Stimulated activated naive CD4-positive, alpha-beta T cell treated with Interleukin-2 at 50 U/mL for 16 hours (primary cell): Measurements from ENCODE around the gene MID1IP1.

ENCODE experiments used
- DNase-seq: peaks from one replicate; lab custom pipeline; 2025; lab: John Stamatoyannopoulos, UW

MID1IP1 gene

DNA sequence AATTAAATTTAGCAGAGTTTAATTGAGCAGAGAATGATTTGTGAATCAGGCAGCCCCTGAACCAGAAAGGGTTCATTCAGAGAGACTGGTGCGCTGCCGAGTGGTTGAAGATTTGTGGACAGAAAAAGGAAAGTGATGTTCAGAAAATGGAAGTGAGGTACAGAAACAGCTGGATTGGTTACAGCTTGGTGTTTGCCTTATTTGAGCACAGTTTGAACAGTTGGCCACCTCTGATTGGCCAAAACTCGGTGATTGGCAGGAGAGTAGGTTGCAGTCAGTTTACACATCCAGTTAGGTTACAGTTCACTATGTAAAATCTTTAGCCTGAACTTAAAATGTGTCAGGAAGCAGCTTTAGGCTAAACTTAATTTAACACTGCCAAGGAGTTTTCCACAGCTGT, 14.9 kb downstream of the MID1IP1 start:
- DNase-seq = no peak

GRCh38 chrX:38817004-38817703, 15.9 kb downstream of the MID1IP1 start:
- DNase-seq = no peak

- no peak for DNase-seq
Observed at GRCh38 chrX:38819163-38819562, 17.9 kb downstream of the MID1IP1 start.

- DNase-seq = no peak
Observed at GRCh38 chrX:38819709-38820108, 18.4 kb downstream of the MID1IP1 start.

DNA sequence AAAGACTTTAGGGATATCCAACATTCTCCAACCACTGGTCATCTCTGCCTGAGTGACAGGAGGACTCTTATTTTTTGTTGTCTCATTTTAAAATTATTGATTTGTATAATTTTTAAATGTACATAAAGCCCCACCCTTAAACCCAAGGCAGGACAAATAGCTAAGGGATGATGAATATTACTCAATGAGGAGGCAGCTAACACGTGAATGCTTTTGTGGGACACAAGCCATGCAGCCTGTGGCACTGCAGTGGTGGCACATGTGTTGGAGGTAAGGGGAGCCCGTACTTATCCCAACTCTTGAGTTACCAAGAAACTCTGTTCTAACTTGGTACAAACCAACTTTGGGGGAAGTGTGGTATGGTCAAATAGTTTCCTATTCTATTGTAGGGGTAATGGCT, 19.5 kb downstream of the MID1IP1 start:
- DNase-seq = no peak

DNA sequence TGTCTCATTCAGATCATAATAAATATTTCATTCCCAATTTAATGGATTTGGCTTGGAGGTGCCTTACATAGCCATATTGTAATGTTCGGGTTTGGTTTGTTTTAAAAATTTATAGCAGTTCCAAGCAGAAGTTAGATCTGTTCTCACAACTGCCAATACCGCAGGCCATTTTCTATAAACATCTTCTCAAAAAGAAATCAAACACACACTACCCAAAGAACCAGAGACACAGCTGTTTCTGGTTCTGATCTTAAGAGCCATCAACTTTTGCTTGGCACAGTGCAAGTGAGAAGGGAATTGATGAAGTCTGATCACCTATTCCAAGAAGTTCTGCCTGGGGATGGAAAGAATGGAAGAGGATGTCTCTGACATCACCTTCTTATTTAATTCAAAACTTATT, 22.9 kb downstream of the MID1IP1 start:
- DNase-seq = no peak

DNA sequence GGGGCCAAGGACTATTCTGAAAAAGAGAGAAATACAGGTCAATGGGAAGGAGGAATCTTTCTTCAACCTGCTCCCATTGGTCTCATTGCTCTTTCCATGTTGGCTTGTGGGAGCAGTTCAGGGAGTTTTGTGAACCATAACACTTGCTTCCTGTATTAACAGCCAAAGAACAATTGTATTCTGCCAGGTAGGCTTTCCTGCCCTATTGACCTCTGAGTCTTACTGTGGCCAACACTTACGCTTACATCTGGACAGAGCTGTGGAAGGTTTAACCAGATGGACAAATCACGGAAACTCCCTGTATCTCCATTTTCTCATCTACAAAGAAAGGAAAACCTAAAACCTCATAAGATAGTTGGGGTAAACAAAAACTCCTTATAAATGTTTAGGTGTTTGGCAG, 30.7 kb downstream of the MID1IP1 start:
- no peak for DNase-seq

GRCh38 chrX:38837389-38837788, 36.1 kb downstream of the MID1IP1 start:
- no peak for DNase-seq

- no peak for DNase-seq
Observed at GRCh38 chrX:38839277-38839676, 38.0 kb downstream of the MID1IP1 start.

DNA sequence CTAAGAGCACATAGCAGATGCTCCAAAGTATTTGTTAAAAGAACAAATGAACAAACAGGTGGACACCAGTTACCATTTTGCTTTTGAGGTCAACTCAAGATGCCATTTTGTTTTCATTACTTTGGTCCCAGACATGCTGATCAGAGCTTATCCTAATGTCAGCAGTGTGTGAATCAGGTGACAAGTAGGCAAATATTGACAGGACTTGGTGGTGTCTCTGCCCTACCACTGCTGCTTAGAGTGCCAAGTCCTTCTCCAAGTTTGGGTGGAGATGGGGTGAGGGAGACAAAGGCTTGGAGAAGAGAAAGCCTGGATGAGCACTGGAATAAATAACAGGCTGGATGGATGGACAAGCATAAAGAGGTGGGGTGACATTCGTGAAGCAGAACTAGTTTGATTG, 38.7 kb downstream of the MID1IP1 start:
- DNase-seq = no peak

DNA sequence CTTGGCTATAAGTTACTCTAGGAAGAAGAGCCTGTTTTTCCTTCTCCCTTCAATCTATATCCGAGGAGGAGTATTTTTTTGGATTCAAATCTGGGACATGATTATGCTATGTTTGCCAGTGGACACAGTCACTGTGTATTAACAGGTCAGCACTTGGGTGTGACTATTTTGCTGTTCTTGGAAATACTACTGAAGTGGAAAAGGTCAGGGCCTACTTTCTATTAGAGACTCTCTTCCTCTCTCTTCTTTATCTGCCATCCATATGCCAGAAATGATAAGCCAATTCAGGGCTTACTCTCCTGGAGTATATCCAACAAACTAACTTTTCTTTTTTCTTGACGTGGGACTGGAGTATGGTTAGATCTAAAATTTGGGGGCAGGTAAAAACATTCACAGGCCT, 40.5 kb downstream of the MID1IP1 start:
- DNase-seq = no peak

GRCh38 chrX:38845426-38845825, 44.2 kb downstream of the MID1IP1 start:
- no peak for DNase-seq

- no peak for DNase-seq
Observed at GRCh38 chrX:38847206-38847902, 46.1 kb downstream of the MID1IP1 start.

GRCh38 chrX:38847903-38848230, 46.6 kb downstream of the MID1IP1 start:
- DNase-seq = no peak

DNA sequence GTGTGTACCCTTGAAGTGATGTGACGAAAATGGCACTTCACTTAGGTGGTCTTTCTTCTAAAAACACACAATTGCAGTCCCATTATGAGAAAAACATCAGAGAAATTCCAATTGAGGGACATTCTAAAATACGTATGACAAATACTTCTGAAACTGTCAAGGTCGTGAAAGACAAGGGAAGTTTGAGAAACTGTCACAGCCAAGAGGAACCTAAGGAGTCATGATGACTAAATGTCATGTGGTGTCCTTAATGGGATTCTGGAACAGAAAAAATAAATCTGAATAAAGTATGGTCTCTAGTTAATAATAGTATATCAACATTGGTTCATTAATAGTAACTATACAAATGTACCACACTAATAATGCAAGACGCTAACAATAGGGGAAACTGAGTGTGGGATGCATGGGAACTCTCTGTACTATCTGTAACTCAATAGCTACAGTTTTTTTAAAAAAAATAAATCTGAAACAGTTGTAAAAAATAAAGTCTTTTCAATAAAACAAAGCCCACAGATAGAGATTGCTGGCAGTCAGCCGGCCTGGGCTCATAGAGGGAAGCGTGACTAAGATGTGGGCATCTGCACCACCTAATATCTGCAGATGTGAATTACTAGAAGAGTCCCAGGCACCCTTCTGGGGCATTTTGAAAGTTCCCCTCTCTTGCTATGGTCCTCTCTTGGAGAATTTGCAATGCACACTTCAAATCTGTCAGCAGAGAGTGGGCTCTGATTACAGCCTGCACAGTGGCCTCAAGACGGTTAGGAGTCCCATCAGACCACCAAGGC, 47.6 kb downstream of the MID1IP1 start:
- DNase-seq = no peak

DNA sequence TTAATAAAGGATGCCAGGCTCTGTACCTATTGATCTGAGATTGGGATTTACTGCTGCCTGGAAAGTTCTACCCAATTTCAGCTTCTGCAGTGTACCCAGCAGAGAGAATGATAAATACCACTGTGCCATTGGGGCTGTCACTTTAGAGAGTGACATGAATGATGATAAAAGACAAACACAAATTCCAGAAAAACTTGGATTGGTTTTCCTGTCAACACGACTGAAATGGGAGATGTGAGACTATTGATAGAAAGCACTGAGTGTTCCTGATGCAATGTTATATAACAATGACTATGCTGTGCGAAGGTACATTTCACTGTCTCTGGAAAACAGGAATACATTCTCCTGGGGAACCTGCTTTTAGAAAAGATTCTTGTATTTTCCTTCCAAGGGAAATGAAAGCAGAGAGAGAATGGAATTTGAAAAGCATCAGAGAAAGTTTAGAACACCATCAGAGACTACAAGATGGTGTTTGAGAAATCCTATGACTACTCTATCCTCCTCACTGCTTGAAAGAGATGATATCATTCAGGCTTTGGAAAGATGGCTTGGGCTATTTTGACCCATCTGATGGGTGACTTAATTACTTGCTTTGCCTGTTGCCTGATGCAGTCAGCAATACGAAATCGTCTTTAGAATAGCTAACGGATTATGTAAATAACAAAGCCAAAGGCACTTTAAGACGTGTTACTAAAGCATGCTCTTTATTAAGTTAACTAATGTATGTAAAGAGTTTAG, 49.7 kb downstream of the MID1IP1 start:
- DNase-seq = no peak

DNA sequence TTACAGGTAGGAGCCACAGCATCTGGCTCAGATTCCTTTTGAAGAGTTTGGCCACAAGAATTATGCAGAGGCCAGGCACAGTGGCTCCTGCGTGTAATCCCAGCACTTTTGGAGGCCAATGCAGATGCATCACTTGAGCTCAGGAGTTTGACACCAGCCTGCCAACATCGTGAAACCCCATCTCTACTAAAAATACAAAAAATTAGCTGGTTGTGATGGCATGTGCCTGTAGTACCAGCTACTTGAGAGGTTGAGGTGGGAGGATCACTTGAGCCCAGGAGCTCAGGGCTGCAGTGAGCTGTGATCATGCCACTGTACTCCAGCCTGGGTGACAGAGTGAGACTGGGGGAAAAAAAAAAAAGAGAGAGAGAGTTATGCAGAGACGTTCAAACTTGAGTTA, 53.0 kb downstream of the MID1IP1 start:
- no peak for DNase-seq
